IgD-negative memory B cell (primary cell): ENCODE results near the gene FOXN3. TPM values are rescaled to one million over a fixed set of nuclear protein-coding genes. Genes with fewer than 3 reads are reported as not detected.

Experiments
- H3K27ac Mint-ChIP-seq, 3 donors: one replicate each; pipeline ENCODE4 v1.8.0; 2020 to 2022; ENCODE audit warnings: mild to moderate bottlenecking in 3 of 3, mixed read lengths in 3 of 3, moderate library complexity in 1 of 3
- H3K27me3 Mint-ChIP-seq: one replicate; pipeline ENCODE4 v1.8.0; 2021; ENCODE audit warnings: mixed read lengths
- H3K36me3 Mint-ChIP-seq: one replicate; pipeline ENCODE4 v1.8.0; 2020; ENCODE audit warnings: mild to moderate bottlenecking, mixed read lengths
- H3K4me1 Mint-ChIP-seq, 3 donors: one replicate each; pipeline ENCODE4 v1.8.0; 2020 to 2022; ENCODE audit warnings: mixed read lengths in 3 of 3, mild to moderate bottlenecking in 1 of 3
- H3K4me3 Mint-ChIP-seq, 4 donors: one replicate each; pipeline ENCODE4 v1.8.0; 2020 to 2022; ENCODE audit warnings: mild to moderate bottlenecking in 4 of 4, mixed read lengths in 4 of 4, moderate library complexity in 3 of 4
- H3K9me3 Mint-ChIP-seq, 3 donors: one replicate each; pipeline ENCODE4 v1.8.0; 2020 to 2021; ENCODE audit warnings: mixed read lengths in 3 of 3, mild to moderate bottlenecking in 1 of 3
- polyA plus RNA-seq: library from polyadenylated mRNA; unstranded; fragments of 300-500 nt; fragmentation: Illumina TruSeq; gene quantifications from one replicate; pipeline ENCODE4 v1.2.3, GENCODE V29; 2021

FOXN3 gene
- polyA plus RNA-seq, 1 donor from 2014 or later = 62.5 TPM

DNA sequence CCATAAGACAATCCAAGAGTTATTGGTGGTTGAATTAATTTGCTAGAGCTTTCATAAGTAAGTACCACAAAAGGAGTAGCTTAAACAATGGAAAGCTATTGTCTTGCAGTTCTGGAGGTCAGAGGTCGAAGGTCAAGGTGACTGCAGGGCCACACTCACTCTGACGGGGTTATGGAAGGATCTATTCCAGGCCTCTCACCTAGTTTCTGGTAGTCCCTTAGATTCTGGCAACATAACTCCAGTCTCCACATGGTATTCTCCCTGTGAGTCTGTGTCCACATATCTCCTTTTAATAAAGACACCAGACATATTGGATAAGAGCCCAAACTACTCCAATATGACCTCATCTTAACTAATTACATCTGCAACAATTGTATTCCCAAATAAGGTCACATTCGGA, 273.4 kb downstream of the FOXN3 start:
- H3K4me3 Mint-ChIP-seq = no peak overlapping the region
- H3K9me3 Mint-ChIP-seq = peaks cover 0 to 2% (median 0%) of the 10 kb centered on the region in 3 donors
- H3K27ac Mint-ChIP-seq = no peak overlapping the region
- no peaks in the 10 kb centered on the region for H3K36me3 Mint-ChIP-seq
- peaks cover 0 to 5% (median 0%) of the 10 kb centered on the region in 3 donors for H3K4me1 Mint-ChIP-seq
- peaks cover 4% of the 10 kb centered on the region for H3K27me3 Mint-ChIP-seq

DNA sequence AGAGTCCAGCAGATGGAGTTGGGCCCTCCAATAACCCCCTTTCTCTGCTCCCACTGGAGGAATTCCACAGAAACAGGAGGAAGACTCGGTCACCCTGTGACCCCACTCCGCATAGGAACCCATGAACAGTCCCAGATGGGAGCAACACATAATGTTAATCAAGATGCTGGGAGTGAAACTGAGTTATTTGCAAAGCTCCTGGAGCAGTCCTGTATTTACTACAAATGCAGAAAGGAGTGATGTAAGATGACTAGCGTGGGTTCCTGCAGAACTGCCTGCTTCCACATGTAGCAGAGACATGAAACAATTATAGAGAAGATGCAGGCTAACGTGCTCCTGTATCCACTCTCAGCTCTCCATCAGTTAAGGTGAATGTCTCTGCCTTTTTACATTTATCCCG, 274.7 kb downstream of the FOXN3 start:
- Mint-ChIP-seq H3K4me3 (no peak overlapping the region), H3K36me3 (no peaks in the 10 kb centered on the region), H3K27me3 (peaks cover 4% of the 10 kb centered on the region), H3K9me3 (peaks cover 0 to 2% (median 0%) of the 10 kb centered on the region in 3 donors), H3K4me1 (no peaks in the 10 kb centered on the region), H3K27ac (no peak overlapping the region)

DNA sequence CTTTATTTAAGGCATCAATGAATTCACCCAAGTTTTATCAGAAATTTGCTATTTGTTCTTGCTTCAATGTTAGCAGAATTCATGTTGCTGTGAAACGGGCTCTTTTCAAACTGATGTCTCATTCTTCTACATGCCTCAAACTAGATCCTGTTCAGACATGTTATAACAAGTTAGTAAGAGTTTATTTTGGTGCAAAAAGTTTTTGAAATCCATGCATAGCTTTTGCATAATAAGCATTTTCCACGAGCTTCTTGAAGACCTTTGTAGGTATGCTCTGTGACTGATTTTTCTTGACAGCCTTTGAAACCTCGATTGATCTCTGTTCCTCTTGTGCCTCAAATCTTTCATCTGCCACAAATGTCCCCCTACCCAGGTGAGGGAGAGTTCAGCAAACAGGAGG, 275.2 kb downstream of the FOXN3 start:
- Mint-ChIP-seq H3K4me3 (no peak overlapping the region), H3K36me3 (no peaks in the 10 kb centered on the region), H3K4me1 (no peaks in the 10 kb centered on the region), H3K9me3 (peaks cover 0 to 5% (median under 1%) of the 10 kb centered on the region in 3 donors), H3K27me3 (peaks cover 4% of the 10 kb centered on the region), H3K27ac (no peak overlapping the region)

DNA sequence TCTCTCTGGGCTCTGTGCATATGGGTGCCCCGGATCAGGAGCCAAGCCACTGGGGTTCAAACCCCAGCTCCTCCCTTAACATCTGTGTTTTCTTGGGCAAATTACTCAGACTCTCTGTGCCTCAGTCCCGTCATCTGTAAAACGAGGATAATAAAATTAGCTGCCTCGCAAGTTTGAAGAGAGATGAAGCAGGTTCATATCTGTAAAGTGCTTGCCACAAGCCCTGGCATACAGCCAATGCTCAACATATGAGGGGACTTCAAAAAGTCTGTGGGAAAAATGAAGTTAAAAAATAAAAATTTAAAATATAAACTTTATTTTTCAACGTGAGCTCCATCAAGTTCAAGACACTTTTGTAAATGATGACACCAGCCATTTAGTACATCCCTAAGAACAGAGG, 276.7 kb downstream of the FOXN3 start:
- H3K27me3 Mint-ChIP-seq = peaks cover 4% of the 10 kb centered on the region

DNA sequence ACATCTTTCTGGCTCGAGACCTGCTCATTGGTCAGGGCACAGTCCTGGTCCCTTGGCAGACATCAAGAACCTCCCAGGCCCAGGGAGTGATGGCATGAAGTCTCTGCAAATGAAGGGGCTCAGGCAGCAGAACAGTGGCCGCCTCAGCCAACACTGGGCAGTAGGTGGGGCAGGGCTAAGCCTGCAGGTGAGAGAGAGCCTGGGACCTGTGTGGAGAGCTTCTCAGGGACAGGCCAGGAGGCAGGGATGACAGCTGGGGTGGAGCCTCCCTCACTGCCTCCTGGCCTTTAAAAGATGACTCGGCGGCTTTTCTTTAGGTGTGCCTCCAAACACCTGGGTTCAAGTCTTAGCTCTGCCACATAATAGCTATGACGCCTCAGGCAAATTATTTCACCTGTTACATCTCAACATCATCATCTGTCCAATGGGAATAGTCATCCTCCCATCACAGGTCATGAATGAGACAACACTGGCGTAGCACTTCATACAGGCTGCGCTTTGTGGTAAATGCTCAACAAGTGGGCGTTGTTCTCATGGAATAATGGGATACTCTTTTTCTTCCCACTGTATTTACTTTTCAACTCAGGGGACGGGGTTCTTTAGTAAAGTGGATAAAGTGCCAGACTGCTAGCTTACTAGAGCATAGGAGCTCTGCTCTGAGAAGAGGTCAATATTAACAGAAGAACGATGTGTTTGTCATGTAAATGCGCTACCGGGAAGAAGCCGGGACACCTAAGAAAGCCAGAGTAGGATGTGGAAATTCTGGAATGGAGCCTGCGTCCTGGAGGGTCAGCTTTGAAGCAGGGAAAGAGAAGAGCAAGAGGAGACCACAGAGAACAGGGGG, 277.4 kb downstream of the FOXN3 start:
- Mint-ChIP-seq H3K4me3 (no peak overlapping the region), H3K9me3 (peaks cover 8 to 20% (median 11%) of the 10 kb centered on the region in 3 donors), H3K4me1 (no peaks in the 10 kb centered on the region), H3K27ac (no peak overlapping the region), H3K27me3 (peaks cover 2% of the 10 kb centered on the region), H3K36me3 (no peaks in the 10 kb centered on the region)

More for the DNA sequence above, 276.7 kb downstream of the FOXN3 start:
- Mint-ChIP-seq H3K9me3 (peaks cover 7 to 19% (median 10%) of the 10 kb centered on the region in 3 donors), H3K36me3 (no peaks in the 10 kb centered on the region), H3K4me1 (no peaks in the 10 kb centered on the region), H3K4me3 (no peak overlapping the region), H3K27ac (no peak overlapping the region)

DNA sequence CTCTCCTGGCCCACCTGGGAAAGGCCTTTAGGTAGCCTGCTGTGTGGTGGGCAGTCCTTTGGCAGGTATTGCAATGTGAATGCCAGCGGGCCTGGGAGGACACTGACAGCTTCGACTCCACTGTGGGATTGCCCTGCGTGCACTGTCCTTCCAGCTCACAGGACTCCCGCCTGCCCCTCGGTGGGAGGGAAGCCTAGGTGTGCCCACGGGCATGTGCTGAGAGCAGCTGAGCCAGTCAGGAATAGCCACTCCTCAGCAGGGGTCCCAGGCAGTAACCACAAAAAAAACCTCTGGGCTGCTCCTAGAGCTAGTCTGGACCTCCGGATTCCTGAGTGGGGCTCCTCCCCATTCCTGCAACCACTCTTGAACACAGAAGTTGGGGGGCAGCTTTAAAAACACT, 278.2 kb downstream of the FOXN3 start:
- Mint-ChIP-seq H3K4me3 (no peak overlapping the region), H3K9me3 (peaks cover 8 to 20% (median 11%) of the 10 kb centered on the region in 3 donors), H3K36me3 (no peaks in the 10 kb centered on the region), H3K4me1 (no peaks in the 10 kb centered on the region), H3K27me3 (peaks cover 2% of the 10 kb centered on the region), H3K27ac (no peak overlapping the region)

DNA sequence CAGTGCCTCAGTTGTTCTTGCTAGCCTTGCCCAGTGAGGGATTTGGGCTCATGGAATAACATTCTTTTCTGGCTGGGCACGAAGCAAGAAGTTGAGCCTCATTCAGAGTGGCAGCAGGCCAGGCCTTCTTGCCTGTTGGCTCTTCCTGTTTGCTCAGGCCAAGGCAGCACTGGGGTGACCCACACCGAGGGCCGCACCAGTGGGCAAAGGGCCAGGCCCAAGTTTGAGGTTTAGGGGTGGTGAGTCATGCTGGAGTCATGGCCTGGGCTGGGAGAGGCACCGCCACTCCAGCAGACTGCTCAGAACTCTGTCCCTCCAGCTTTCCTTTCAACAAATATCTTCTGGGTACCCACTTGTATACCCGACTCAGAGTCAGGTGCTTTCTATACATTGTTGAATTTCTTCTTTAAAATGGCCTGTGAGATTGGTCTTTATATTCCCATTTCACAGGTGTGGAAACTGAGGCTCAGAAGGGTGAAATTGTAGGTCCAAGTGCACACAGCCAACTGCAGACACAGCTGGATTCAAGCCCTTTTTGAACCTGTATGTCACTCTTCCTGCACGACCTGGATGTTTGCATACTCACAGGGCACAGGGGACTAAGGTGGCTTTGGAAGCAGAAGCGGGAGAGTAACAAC, 279.4 kb downstream of the FOXN3 start:
- H3K4me3 Mint-ChIP-seq = no peak overlapping the region
- H3K27me3 Mint-ChIP-seq = peaks cover 2% of the 10 kb centered on the region
- no peaks in the 10 kb centered on the region for H3K36me3 Mint-ChIP-seq
- no peak overlapping the region for H3K27ac Mint-ChIP-seq
- H3K4me1 Mint-ChIP-seq = no peaks in the 10 kb centered on the region
- peaks cover 8 to 20% (median 11%) of the 10 kb centered on the region in 3 donors for H3K9me3 Mint-ChIP-seq

DNA sequence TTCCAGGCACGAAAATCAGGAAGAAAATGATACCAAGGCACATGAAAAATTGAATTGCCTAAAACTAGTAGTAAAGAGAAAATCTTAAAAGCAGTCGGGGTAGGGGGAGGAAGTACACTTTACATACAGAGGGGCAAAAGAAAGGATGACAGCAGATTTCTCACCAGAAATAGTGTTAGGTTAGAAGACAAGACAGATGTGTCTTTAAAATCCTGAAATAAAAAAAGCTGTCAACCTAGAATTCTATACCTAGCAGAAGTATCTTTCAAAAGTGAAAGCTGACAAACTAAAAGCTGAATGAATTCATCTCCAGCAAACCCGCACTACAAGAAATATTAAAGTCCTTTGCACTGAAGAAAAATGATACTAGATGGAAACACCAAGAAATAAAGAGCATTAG, 280.4 kb downstream of the FOXN3 start:
- no peaks in the 10 kb centered on the region for H3K36me3 Mint-ChIP-seq
- H3K27ac Mint-ChIP-seq = no peak overlapping the region
- H3K9me3 Mint-ChIP-seq = peaks cover 8 to 20% (median 11%) of the 10 kb centered on the region in 3 donors
- H3K4me1 Mint-ChIP-seq = no peaks in the 10 kb centered on the region
- H3K27me3 Mint-ChIP-seq = no peaks in the 10 kb centered on the region
- H3K4me3 Mint-ChIP-seq = no peak overlapping the region

DNA sequence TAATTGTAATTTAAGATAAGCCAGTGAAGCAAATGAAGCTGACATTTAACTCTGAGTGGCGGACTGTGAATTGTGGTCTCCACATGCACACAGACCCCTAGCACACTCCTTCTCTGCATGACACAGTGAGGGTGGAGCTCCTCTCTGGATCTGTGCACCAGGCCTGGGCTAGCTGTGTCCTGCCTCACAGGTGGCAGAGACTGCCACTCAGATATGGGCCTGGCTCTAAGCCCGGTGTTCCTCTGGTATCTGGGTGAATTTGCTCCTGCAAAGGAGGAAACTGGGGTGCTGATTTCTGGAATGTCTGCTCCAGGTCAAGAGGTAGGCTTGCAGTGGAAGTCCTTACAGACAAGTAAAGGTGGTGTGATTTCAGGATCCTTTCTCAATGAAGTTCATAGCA, 282.4 kb downstream of the FOXN3 start:
- Mint-ChIP-seq H3K27ac (no peak overlapping the region), H3K36me3 (no peaks in the 10 kb centered on the region), H3K27me3 (no peaks in the 10 kb centered on the region), H3K4me1 (no peaks in the 10 kb centered on the region), H3K4me3 (peak overlapping the region in 1 of 4 donors; percentile 70), H3K9me3 (peaks cover 8 to 20% (median 11%) of the 10 kb centered on the region in 3 donors)

DNA sequence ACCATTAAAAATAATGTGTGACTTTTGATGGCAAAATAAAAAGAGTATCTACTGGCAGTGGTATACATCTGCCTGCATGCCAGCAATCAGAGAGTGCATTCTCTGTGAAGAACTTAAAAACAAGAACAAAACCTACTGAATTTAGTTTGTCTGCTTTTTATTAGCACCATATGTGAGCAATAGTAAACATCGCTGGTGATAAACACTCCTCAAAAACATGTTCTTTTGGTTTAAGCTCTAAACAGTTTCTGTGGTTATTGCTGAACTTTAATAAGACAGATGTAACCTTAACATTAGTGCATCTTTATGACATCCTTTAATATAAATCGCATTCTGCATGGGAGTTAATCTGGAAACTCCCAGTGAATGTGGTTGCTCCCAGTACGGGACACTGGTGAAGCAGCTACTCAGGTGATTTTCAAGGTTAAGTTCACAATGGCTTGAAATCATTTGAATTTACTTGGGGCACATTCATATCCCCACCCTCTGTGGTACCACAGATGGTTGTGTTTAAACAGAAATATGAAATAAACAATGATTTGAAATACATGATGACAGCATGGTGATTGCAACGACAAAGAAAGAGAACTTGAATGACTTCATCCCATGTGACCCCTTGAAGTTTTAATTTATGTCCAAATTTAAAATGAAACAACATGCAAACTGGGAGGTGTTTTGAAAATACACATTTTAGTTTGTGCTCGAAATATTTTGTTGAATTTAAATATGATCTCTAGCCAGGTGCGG, 285.9 kb downstream of the FOXN3 start:
- H3K27ac Mint-ChIP-seq = no peak overlapping the region
- no peaks in the 10 kb centered on the region for H3K4me1 Mint-ChIP-seq
- H3K4me3 Mint-ChIP-seq = no peak overlapping the region
- H3K36me3 Mint-ChIP-seq = no peaks in the 10 kb centered on the region
- peaks cover 5 to 9% (median 8%) of the 10 kb centered on the region in 3 donors for H3K9me3 Mint-ChIP-seq
- H3K27me3 Mint-ChIP-seq = peaks cover 2% of the 10 kb centered on the region

DNA sequence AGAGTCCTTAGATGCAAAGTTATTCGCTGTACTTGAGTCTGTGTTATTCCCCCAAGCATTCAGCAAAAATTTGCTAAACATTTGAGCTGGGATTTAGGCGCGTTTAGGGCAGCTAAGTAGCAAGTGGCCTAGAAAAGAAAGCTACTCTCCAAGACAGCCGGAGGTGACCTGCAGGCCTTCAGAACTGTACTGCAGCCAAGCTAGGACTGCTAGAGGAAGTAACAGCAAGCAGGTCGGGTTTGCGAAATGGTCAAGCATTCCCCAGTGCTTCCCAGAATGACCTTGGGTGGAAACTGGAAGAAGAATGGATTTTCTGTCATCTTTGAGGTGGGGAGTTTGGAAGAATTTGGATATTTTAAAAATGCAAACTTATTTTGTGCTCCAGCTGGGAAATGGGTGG, 287.5 kb downstream of the FOXN3 start:
- H3K27me3 Mint-ChIP-seq = peaks cover 2% of the 10 kb centered on the region
- H3K27ac Mint-ChIP-seq = no peak overlapping the region
- no peaks in the 10 kb centered on the region for H3K4me1 Mint-ChIP-seq
- no peaks in the 10 kb centered on the region for H3K36me3 Mint-ChIP-seq
- no peaks in the 10 kb centered on the region for H3K9me3 Mint-ChIP-seq
- no peak overlapping the region for H3K4me3 Mint-ChIP-seq

DNA sequence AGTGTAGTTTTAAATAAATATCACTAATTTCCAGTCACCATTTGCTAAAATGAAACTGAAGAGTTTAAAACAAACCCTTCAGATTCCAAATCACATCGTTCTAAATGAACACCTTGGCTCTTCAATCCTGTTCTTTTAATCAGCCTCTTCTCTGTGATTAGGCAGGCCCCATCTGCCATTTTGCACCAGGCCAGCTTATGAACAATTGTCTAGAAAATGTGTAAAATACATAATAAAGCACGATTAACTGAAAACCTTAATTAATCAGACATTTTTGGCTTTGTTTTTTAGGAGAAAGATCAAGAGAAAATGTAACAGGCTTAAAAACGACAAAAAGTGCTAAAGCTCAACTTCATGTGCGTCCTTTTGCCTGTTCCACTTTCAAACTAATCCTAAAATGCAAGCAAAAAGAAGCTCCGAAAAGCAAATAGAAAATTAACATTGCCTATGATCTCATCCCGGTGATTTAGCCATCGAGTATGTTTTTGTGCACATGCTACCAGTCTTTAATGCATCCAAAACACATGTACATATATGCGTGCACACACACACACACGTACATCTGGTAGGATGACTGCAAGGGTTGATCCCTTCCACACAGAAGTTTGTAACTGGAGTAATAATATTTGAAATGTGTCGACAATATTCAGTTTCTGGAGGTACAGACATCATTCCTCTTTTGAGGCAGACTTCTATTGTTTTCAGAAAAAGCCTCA, 288.6 kb downstream of the FOXN3 start:
- peaks cover 2% of the 10 kb centered on the region for H3K27me3 Mint-ChIP-seq
- H3K27ac Mint-ChIP-seq = no peak overlapping the region
- no peak overlapping the region for H3K4me3 Mint-ChIP-seq
- no peaks in the 10 kb centered on the region for H3K36me3 Mint-ChIP-seq
- no peaks in the 10 kb centered on the region for H3K4me1 Mint-ChIP-seq
- H3K9me3 Mint-ChIP-seq = no peaks in the 10 kb centered on the region

DNA sequence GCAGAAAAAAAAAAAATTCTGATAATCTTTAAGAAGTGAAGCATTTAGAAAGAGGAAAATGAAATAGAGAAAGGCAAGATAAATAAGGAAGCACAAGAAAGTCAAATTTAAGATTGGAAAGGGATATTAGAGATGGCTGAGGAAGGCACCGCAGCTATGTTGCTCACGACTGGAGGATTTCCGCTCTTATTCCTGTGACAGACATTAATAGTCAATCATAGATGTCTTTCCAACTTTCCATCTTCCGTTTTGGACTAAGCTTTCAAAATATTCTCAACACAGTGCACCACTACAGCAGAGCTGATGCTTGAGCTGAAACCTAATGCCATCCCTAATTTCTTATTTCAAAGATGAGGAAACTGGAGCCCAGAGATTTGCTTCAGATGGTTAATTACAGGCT, 290.6 kb downstream of the FOXN3 start:
- no peaks in the 10 kb centered on the region for H3K36me3 Mint-ChIP-seq
- H3K4me3 Mint-ChIP-seq = no peak overlapping the region
- H3K9me3 Mint-ChIP-seq = no peaks in the 10 kb centered on the region
- peaks cover 2% of the 10 kb centered on the region for H3K27me3 Mint-ChIP-seq
- H3K27ac Mint-ChIP-seq = no peak overlapping the region
- H3K4me1 Mint-ChIP-seq = no peaks in the 10 kb centered on the region

DNA sequence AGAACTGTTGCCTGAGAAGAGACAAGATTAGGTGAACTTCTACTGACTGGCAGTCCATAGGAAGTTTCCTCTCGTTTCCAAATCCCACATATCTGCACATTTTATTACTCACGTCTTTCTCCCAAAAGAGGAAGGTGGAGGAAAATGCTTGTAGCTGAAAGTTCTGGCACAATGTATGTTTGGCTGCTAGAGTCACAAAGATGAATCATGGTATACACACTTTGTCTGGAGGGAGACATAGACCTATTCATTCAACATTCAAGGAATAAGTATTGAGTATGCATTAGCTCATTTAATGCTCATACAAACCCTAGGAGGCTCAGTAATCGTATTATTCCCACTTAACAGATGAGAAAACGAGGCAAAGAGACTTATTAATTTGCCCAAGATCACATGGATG, 291.8 kb downstream of the FOXN3 start:
- Mint-ChIP-seq H3K27me3 (peaks cover 2% of the 10 kb centered on the region), H3K9me3 (no peaks in the 10 kb centered on the region), H3K36me3 (no peaks in the 10 kb centered on the region)

DNA sequence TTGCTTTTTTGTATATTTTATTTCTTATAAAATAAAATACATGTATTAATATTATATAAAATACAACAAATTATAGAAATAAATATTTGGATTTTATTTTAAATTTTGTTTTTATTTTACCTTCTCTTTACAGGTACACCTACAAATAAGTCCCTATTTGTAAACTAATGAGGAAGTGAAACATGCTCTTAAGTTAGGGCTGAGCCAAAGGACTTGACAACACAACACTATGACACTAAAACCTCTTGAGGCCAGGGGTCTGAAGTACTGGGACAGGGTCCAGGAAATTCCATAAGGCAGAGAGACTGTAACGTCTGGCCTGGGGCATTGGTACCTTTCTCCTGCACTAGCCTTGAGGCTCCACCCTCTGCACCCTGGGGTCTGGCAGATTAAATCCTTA, 293.2 kb downstream of the FOXN3 start:
- Mint-ChIP-seq H3K9me3 (peaks cover 3 to 8% (median 5%) of the 10 kb centered on the region in 3 donors), H3K36me3 (no peaks in the 10 kb centered on the region), H3K4me3 (no peak overlapping the region), H3K27ac (no peak overlapping the region), H3K4me1 (no peaks in the 10 kb centered on the region), H3K27me3 (peaks cover 2% of the 10 kb centered on the region)

More for the DNA sequence above, 291.8 kb downstream of the FOXN3 start:
- H3K4me1 Mint-ChIP-seq = no peaks in the 10 kb centered on the region
- H3K27ac Mint-ChIP-seq = no peak overlapping the region
- no peak overlapping the region for H3K4me3 Mint-ChIP-seq
